Osteocyte (in vitro differentiated cells): ENCODE data around the gene C1orf141. TPM values are rescaled to one million over a fixed set of nuclear protein-coding genes. Genes with fewer than 3 reads are reported as not detected.

ENCODE experiments used
- DNase-seq: peaks from one replicate; pipeline ENCODE4 v3.0.0; 2021; ENCODE audit warnings: mixed read lengths; ENCODE audit not compliant: unreplicated experiment; ENCODE audit errors: extremely low spot score
- H3K27ac Mint-ChIP-seq: one replicate; pipeline ENCODE4 v1.8.0; 2021; ENCODE audit warnings: mild to moderate bottlenecking, mixed read lengths; ENCODE audit not compliant: unreplicated experiment
- H3K27me3 Mint-ChIP-seq: one replicate; pipeline ENCODE4 v1.8.0; 2021; ENCODE audit warnings: mixed read lengths; ENCODE audit not compliant: unreplicated experiment
- H3K36me3 Mint-ChIP-seq: one replicate; pipeline ENCODE4 v1.8.0; 2021; ENCODE audit warnings: mixed read lengths; ENCODE audit not compliant: unreplicated experiment
- H3K4me1 Mint-ChIP-seq: one replicate; pipeline ENCODE4 v1.8.0; 2021; ENCODE audit warnings: mixed read lengths; ENCODE audit not compliant: unreplicated experiment
- H3K4me3 Mint-ChIP-seq: one replicate; pipeline ENCODE4 v1.8.0; 2021; ENCODE audit warnings: mild to moderate bottlenecking, moderate library complexity, mixed read lengths; ENCODE audit not compliant: unreplicated experiment
- H3K9me3 Mint-ChIP-seq: one replicate; pipeline ENCODE4 v1.8.0; 2021; ENCODE audit warnings: mixed read lengths; ENCODE audit not compliant: unreplicated experiment
- total RNA-seq: library from RNA; stranded (reverse); gene quantifications from 2 replicates; pipeline ENCODE4 v1.2.1, GENCODE V29; 2021
- TF ChIP-seq, protein P1 (sequence below): fragments of 200-600 bp; sonication (generic); IDR thresholded peaks from 2 replicates; pipeline ENCODE4 v1.5.0; 2021; ENCODE audit warnings: antibody characterized with exemption, mild to moderate bottlenecking, moderate library complexity

The C1orf141 gene
- total RNA-seq, 1 donor from 2014 or later, result not detected

DNA sequence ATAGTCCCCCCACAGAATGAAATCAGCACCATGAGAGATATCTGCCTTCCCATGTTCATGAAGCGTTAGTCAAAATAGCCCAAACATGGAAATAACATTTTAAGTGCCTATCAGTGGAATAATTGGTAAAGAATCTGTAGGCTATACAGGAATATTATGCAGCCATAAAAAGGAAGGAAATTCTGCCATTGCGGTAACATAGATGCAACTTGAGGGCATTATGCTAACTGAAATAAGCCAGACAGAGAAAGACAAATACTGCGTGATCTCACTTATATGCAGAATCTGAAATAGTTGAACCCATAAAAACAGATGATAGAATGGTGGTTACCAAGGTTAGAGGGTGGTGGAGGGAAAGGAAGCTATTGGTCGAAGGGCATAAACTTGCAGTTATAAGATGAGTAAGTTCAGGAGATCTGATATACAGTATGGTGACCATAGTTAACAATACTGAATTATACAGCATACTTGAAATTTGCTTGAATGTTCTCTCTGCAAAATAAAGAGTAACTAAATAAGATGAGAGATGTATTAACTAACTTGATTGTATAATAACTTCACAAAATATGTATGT is 30.8 kb upstream of the C1orf141 start:
- no peaks in the 10 kb centered on the region for H3K9me3 Mint-ChIP-seq
- no peaks in the 10 kb centered on the region for H3K36me3 Mint-ChIP-seq
- DNase-seq, result no peak
- H3K27ac Mint-ChIP-seq, result no peak overlapping the region
- H3K4me1 Mint-ChIP-seq, result no peaks in the 10 kb centered on the region
- TF ChIP-seq, protein P1, sequence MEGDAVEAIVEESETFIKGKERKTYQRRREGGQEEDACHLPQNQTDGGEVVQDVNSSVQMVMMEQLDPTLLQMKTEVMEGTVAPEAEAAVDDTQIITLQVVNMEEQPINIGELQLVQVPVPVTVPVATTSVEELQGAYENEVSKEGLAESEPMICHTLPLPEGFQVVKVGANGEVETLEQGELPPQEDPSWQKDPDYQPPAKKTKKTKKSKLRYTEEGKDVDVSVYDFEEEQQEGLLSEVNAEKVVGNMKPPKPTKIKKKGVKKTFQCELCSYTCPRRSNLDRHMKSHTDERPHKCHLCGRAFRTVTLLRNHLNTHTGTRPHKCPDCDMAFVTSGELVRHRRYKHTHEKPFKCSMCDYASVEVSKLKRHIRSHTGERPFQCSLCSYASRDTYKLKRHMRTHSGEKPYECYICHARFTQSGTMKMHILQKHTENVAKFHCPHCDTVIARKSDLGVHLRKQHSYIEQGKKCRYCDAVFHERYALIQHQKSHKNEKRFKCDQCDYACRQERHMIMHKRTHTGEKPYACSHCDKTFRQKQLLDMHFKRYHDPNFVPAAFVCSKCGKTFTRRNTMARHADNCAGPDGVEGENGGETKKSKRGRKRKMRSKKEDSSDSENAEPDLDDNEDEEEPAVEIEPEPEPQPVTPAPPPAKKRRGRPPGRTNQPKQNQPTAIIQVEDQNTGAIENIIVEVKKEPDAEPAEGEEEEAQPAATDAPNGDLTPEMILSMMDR, result no peak
- H3K4me3 Mint-ChIP-seq, result no peak overlapping the region
- H3K27me3 Mint-ChIP-seq, result peaks cover 26% of the 10 kb centered on the region

DNA sequence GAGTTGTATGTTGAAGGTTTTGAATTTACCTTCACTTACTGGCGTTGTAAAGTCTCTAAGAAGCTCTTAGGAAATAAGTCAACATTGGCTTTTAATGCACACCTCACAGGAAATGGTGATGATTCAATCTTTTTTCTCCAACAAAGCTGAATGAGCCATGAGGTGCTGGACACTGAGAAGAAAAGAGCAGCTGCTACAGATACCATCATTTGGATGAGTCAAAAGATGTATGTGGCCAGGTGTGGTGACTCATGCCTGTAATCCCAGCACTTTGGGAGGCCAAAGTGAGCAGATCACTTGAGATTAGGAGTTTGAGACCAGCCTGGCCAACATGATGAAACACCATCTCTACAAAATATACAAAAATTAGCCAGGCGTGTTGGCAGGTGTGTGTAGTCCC is 28.2 kb upstream of the C1orf141 start:
- Mint-ChIP-seq H3K9me3 (no peaks in the 10 kb centered on the region), H3K4me1 (no peaks in the 10 kb centered on the region), H3K4me3 (no peak overlapping the region), H3K27ac (no peak overlapping the region), H3K27me3 (peaks cover 17% of the 10 kb centered on the region), H3K36me3 (no peaks in the 10 kb centered on the region)
- TF ChIP-seq, protein P1, result no peak
- no peak for DNase-seq

DNA sequence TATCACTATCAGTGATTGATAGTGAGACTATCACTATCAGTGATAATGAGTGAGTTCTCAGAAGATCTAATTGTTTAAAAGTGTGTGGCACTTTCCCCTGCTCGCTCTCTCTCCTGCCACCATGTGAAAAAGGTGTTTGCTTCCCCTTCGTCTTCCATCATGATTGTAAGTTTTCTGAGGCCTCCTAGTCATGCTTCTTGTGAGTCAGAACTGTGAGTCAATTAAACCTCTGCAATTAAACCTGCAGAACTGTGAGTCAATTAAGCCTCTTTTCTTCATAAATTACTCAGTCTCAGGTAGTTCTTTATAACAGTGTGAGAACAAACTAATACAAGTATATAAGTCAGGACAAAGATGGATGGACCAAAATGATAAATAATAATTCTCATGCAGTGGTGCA is 24.5 kb upstream of the C1orf141 start:
- no peak for DNase-seq
- Mint-ChIP-seq H3K36me3 (no peaks in the 10 kb centered on the region), H3K27me3 (peaks cover 28% of the 10 kb centered on the region), H3K4me1 (no peaks in the 10 kb centered on the region), H3K27ac (no peak overlapping the region), H3K4me3 (no peak overlapping the region), H3K9me3 (no peaks in the 10 kb centered on the region)
- TF ChIP-seq, protein P1, result no peak

DNA sequence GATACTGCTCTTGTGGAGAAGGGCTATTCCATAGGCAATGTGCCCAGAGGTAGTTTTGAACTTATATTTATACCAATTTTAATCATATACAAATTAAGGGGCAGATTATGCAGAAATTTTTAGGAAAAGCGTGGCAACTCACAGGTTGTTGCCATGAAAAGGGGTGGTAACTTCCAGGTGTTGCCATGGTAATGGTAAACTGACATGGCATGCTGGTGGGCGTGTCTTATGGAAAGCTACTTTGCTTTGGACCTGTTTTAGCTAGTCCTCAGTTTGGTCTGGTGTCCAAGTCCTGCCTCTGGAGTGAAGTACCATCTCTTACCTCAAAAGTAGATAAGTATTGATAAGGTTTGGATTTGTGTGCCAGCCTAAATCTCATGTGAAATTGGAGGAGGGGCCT is 23.6 kb upstream of the C1orf141 start:
- Mint-ChIP-seq H3K27me3 (peaks cover 33% of the 10 kb centered on the region), H3K4me3 (no peak overlapping the region), H3K27ac (no peak overlapping the region), H3K9me3 (no peaks in the 10 kb centered on the region), H3K4me1 (no peaks in the 10 kb centered on the region), H3K36me3 (no peaks in the 10 kb centered on the region)
- no peak for DNase-seq
- TF ChIP-seq, protein P1, result no peak

DNA sequence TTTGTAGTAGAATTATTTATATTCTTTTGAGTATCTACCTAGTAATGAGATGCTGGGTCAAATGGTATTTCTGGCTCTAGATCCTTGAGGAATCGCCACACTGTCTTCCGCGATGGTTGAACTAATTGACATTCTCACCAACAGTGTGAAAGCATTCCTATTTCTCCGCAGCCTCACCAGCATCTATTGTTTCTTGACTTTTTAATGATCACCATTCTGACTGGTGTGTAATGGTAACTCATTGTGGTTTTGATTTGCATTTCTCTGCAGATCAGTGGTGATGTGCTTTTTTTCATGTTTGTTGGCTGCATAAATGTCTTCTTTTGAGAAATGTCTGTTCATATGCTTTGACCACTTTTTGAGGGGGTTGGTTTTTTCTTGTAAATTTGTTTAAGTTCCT is 16.2 kb upstream of the C1orf141 start:
- no peak overlapping the region for H3K27ac Mint-ChIP-seq
- TF ChIP-seq, protein P1, result no peak
- no peak overlapping the region for H3K4me3 Mint-ChIP-seq
- H3K27me3 Mint-ChIP-seq, result peaks cover 53% of the 10 kb centered on the region
- no peaks in the 10 kb centered on the region for H3K36me3 Mint-ChIP-seq
- H3K9me3 Mint-ChIP-seq, result no peaks in the 10 kb centered on the region
- H3K4me1 Mint-ChIP-seq, result peaks cover 5% of the 10 kb centered on the region
- DNase-seq, result no peak
